Endothelial cell of umbilical vein (primary cell): ENCODE results near the gene UBE2E2. TPM values are rescaled to one million over a fixed set of nuclear protein-coding genes. Genes with fewer than 3 reads are reported as not detected.

ENCODE experiments used
- BruUV-seq: library from RNA; stranded (reverse); fragments of 400-500 nt; replicated peaks from 2 replicates; lab custom pipeline; 2021; lab: Mats Ljungman, UMichigan
- CTCF ChIA-PET: fragments of 300-600, 350-600 bp; sonication (Branson Sonifier 250); formaldehyde crosslinking; loops from one replicate; lab custom pipeline; 2021; ENCODE audit warnings: antibody characterized with exemption, inconsistent platforms; lab: Charles Lee
- POLR2A ChIA-PET: fragments of 300-600, 350-600 bp; sonication (Branson Sonifier 250); formaldehyde crosslinking; loops from one replicate; lab custom pipeline; 2021; ENCODE audit warnings: antibody characterized with exemption, inconsistent platforms; lab: Charles Lee
- DNase-seq: peaks from one replicate; pipeline ENCODE4 v3.0.0-alpha.2; 2011; ENCODE audit warnings: low read depth, low spot score
- FAIRE-seq: peaks from 2 replicates; lab custom pipeline; 2011; peaks lifted over from hg19 to GRCh38; lab: Jason Lieb, UNC
- H2AFZ ChIP-seq: 2 replicates; pipeline ENCODE4 v1.6.0; 2012; ENCODE audit warnings: low read depth, low read length, control low read depth, inconsistent platforms
- H3K27ac ChIP-seq: 2 replicates; pipeline ENCODE4 v1.5.1; 2011; ENCODE audit warnings: low read depth, mild to moderate bottlenecking, control low read depth, low read length, moderate library complexity; ENCODE audit not compliant: insufficient read depth
- H3K27me3 ChIP-seq, 2 experiments: 2 replicates each; pipeline versions ENCODE4 v1.6.0 to v1.6.1; 2011; ENCODE audit warnings: low read length in 2 of 2, mixed read lengths in 1 of 2; ENCODE audit not compliant: control insufficient read depth in 2 of 2, insufficient read depth in 2 of 2
- H3K36me3 ChIP-seq, 2 experiments: 2 replicates in 1 of 2; 3 replicates in 1 of 2; pipeline ENCODE4 v1.5.1; 2011; ENCODE audit warnings: low read length in 2 of 2, mild to moderate bottlenecking in 1 of 2, moderate library complexity in 1 of 2; ENCODE audit not compliant: control insufficient read depth in 2 of 2, insufficient read depth in 2 of 2; ENCODE audit errors: extremely low read depth in 1 of 2
- H3K4me1 ChIP-seq: 3 replicates; pipeline ENCODE4 v1.5.1; 2011; ENCODE audit warnings: mild to moderate bottlenecking, low read length; ENCODE audit not compliant: control insufficient read depth, insufficient read depth; ENCODE audit errors: extremely low read depth
- H3K4me2 ChIP-seq: 2 replicates; pipeline ENCODE4 v1.6.1; 2011; ENCODE audit warnings: low read length, control low read depth, mixed read lengths; ENCODE audit not compliant: insufficient read depth
- H3K4me3 ChIP-seq, 3 experiments: fragments of 200-600 bp in 1 of 3; sonication (generic), shearing (Covaris generic) in 1 of 3; replicated peaks in 1 of 3; 2 replicates each; pipeline ENCODE4 v1.5.1; 2011 to 2016; ENCODE audit warnings: control low read depth in 3 of 3, low read length in 3 of 3, mild to moderate bottlenecking in 2 of 3, inconsistent platforms in 1 of 3, low read depth in 1 of 3, moderate library complexity in 1 of 3; ENCODE audit not compliant: insufficient read depth in 1 of 3
- H3K79me2 ChIP-seq: 2 replicates; pipeline ENCODE4 v1.6.0; 2012; ENCODE audit warnings: low read length, inconsistent platforms; ENCODE audit not compliant: control insufficient read depth, insufficient read depth
- H3K9ac ChIP-seq: replicated peaks from 2 replicates; pipeline ENCODE3; 2011; ENCODE audit warnings: low read length, control low read depth; ENCODE audit not compliant: insufficient read depth; ENCODE audit errors: extremely low read depth
- H3K9me1 ChIP-seq: replicated peaks from 3 replicates; pipeline ENCODE4 v1.6.0; 2011; ENCODE audit warnings: mild to moderate bottlenecking, low read length; ENCODE audit not compliant: control insufficient read depth, insufficient read depth; ENCODE audit errors: extremely low read depth
- H3K9me3 ChIP-seq: replicated peaks from 2 replicates; pipeline ENCODE4 v1.5.1; 2012; ENCODE audit warnings: low read length, inconsistent platforms; ENCODE audit not compliant: control insufficient read depth, insufficient read depth
- H4K20me1 ChIP-seq: replicated peaks from 2 replicates; pipeline ENCODE3; 2011; ENCODE audit warnings: mild to moderate bottlenecking, low read length; ENCODE audit not compliant: control insufficient read depth, insufficient read depth; ENCODE audit errors: extremely low read depth
- CTCF ChIP-seq, 2 donors: IDR thresholded peaks; 1 replicate in 1 of 2; 2 replicates in 1 of 2; pipeline ENCODE4 v1.5.1; 2011; ENCODE audit warnings: low read length in 2 of 2, mild to moderate bottlenecking in 2 of 2, moderate library complexity in 2 of 2, control low read depth in 1 of 2, inconsistent platforms in 1 of 2, low read depth in 1 of 2; ENCODE audit not compliant: insufficient read depth in 1 of 2; ENCODE audit errors: extremely low read depth in 1 of 2
- GATA2 ChIP-seq: IDR thresholded peaks from 2 replicates; pipeline ENCODE4 v1.7.0; 2011; ENCODE audit warnings: low read depth, mild to moderate bottlenecking, moderate library complexity, mixed read lengths, low read length; ENCODE audit not compliant: insufficient read length, insufficient read depth
- JUN ChIP-seq: IDR thresholded peaks from 2 replicates; pipeline ENCODE4 v1.6.1; 2011; ENCODE audit warnings: borderline replicate concordance, low read depth; ENCODE audit not compliant: insufficient read length, insufficient read depth
- MYC ChIP-seq: IDR thresholded peaks from one replicate; pipeline ENCODE4 v1.6.1; 2011; ENCODE audit warnings: mild to moderate bottlenecking, low read depth, low read length
- dilution Hi-C: fragments of 300-500 bp; cut with MboI; formaldehyde crosslinking; loops from one replicate; pipeline ENCODE4 v1.15.0; 2019; ENCODE audit warnings: low sequenced_read_pairs; ENCODE audit not compliant: extremely low pct_ligation_motif_present
- intact Hi-C: fragments of 100-400 bp; cut with micrococcal nuclease; formaldehyde crosslinking; loops from one replicate; pipeline ENCODE4 v1.10.0; 2022
- polyA plus RNA-seq, 4 experiments: library from polyadenylated mRNA; depleted of rRNA in 3 of 4; stranded (reverse) in 3 of 4; unstranded in 1 of 4; fragments of >200 nt; gene quantifications; 2 replicates each; pipeline versions ENCODE4 v1.2.1 to v1.2.3, GENCODE V29; 2011 to 2012; ENCODE audit warnings: missing spikeins in 1 of 4
- total RNA-seq: library from RNA; stranded (reverse); gene quantifications from 2 replicates; pipeline ENCODE4 v1.2.3, GENCODE V29; 2021

The UBE2E2 gene
- total and polyA plus RNA-seq, 2 donors (not counting 3 experiments of a cell fraction or from before 2014, with no cell fraction given): 37.0 to 45.4 TPM

DNA sequence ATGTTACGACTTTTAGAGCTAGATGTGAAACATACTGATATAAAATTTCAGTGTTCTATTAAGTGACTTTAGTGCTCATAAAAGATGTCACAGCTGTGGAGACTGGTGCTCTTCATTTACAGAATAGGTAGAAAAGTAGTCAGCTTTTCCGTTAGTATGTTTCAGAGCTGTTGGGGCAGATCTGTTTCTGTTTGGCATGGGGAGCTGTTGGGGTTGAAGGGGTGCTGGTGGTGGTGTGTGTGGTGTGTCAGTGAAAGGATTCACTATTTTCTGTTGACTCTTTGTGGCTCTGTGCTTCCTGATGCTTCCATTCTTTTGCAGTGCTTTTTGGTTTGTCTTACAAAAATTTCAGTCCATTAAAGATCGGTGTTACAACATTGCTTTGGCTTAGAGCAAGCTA, 3.2 kb downstream of the UBE2E2 start:
- FAIRE-seq: no peak
- intact Hi-C loops: no loop called here
- dilution Hi-C loops: no loop called here
- Histone ChIP-seq H3K27me3 (no peaks in the 10 kb centered on the region), H3K9me3 (no peaks in the 10 kb centered on the region), H2AFZ (no peak overlapping the region), H3K4me1 (peaks cover 5% of the 10 kb centered on the region), H3K9me1 (no peaks in the 10 kb centered on the region), H3K4me2 (no peak overlapping the region), H3K36me3 (no peaks in the 10 kb centered on the region), H3K9ac (no peak overlapping the region), H4K20me1 (peaks cover 3% of the 10 kb centered on the region), H3K4me3 (no peak overlapping the region), H3K27ac (no peak overlapping the region), H3K79me2 (peaks cover 29% of the 10 kb centered on the region)
- ChIA-PET CTCF (interaction anchor here (1.0 to 1.4 kb wide), 3 partner anchors 11 to 671 kb away, joined by 3 to 4 read pairs (median 4); no protein-coding TSS in a partner anchor), POLR2A (no interaction called here)
- BruUV-seq: no TSS peak
- no peak for TF ChIP-seq JUN
- TF ChIP-seq MYC: no peak
- DNase-seq: no peak

DNA sequence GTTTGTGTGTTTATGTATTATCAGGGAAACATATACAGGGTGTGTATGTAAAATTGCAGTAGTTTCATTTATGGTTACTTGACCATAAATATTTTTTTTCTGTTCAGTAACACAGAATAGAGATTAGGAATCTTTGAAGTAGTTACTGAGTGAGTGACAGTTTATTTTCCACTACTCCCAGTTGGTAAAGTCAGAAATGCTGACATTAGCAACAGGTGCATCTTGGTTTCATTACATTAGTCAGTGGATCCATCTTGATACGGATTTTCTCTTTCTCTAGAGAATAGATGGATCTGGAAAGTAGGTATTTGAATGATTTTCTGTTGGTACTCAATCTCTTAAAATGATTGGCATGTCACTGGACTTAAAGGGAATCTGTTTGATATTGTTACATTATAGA, 6.0 kb downstream of the UBE2E2 start:
- Histone ChIP-seq H3K4me3 (no peak overlapping the region), H3K27me3 (no peaks in the 10 kb centered on the region), H3K4me1 (peaks cover 5% of the 10 kb centered on the region), H3K36me3 (no peaks in the 10 kb centered on the region), H3K79me2 (peaks cover 30% of the 10 kb centered on the region), H3K4me2 (no peak overlapping the region), H2AFZ (no peak overlapping the region), H4K20me1 (peaks cover 3% of the 10 kb centered on the region), H3K27ac (no peak overlapping the region), H3K9me3 (no peaks in the 10 kb centered on the region), H3K9me1 (peaks cover 3% of the 10 kb centered on the region), H3K9ac (no peak overlapping the region)
- intact Hi-C loops: no loop called here
- BruUV-seq: no TSS peak
- FAIRE-seq (no peak), DNase-seq (no peak)
- CTCF ChIA-PET: no interaction called here
- dilution Hi-C loops: no loop called here
- POLR2A ChIA-PET: no interaction called here
- no peak for TF ChIP-seq CTCF (IDR thresholded peaks at IDR 0.05; ENCODE audit: extremely low read depth in 1 of 2, insufficient read depth in 1 of 2, low read depth in 1 of 2, low read length in 2 of 2)
- TF ChIP-seq GATA2: no peak
